G401 (cell line): ENCODE data around the gene MAP3K14. TPM values are rescaled to one million over a fixed set of nuclear protein-coding genes. Genes with fewer than 3 reads are reported as not detected.

Experiments
- DNase-seq: peaks from one replicate; pipeline ENCODE4 v3.0.0-alpha.2; 2015; ENCODE audit warnings: low spot score
- in situ Hi-C: cut with HindIII; loops from 2 replicates; pipeline ENCODE4 v1.10.0; 2016; ENCODE audit warnings: low sequenced_read_pairs, mixed read lengths
- total RNA-seq: library from RNA; depleted of rRNA; stranded (reverse); fragments of >200 nt; shearing (Covaris generic); gene quantifications from 2 replicates; pipeline ENCODE4 v1.2.3, GENCODE V29; 2014

Gene MAP3K14
- total RNA-seq, 1 experiment from 2014 or later = 17.8 TPM

DNA sequence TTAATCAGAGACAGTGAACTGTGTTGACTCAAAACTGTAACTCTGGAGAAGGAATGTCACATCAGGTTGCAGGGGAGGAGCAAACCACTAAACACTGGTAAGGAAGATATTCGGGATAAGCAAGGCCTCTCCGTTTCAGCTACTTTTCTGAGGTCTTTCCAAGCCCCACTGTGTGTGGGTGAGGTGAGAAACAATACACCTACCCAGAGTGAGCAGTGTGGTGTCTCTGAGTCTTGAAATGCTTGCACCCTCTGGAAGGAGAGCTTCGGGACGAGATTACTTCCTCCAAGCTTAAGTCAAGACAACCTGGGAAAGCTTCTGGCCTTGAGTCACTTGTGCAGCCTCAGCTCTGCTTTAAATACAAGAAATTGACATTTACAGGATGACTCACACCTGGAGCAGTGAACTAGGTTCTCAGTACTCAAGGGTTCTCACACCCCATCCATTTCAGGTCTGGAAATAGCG is 2.5 kb upstream of the MAP3K14 start:
- in situ Hi-C loops = no loop called here
- DNase-seq = peak; percentile 29

DNA sequence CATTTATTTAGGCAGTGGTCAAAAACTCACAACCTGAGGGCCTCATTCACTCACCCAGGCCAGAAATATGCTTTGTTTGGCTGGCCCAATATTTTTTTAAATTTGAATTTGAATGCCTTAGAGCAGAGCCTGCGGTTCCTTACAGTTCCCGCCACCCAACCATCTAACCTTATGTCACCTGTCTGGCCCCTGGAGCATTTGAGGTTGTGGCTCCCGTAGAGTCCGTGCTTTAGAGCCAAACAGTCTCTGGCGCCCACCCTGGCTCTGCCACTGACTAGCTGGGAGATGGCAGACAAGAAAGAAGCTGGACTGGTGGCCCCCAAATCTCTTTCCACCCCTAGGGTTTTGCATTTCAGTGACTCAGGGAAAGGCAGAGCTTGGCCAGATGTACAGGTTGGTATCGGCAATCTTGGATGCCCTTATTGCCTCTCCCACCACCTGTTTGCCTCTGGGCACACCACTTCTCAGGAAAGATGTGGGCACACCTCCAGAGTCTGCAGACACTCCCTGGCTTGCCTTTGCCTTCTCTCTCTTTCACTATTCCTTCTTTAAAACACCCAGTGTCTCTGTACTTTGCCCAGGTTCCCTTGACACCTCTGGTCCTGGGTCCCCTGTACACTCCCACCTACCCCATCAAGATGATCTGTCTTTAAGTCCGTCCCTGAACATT is 1.9 kb upstream of the MAP3K14 start:
- in situ Hi-C loops = no loop called here
- DNase-seq = no peak

DNA sequence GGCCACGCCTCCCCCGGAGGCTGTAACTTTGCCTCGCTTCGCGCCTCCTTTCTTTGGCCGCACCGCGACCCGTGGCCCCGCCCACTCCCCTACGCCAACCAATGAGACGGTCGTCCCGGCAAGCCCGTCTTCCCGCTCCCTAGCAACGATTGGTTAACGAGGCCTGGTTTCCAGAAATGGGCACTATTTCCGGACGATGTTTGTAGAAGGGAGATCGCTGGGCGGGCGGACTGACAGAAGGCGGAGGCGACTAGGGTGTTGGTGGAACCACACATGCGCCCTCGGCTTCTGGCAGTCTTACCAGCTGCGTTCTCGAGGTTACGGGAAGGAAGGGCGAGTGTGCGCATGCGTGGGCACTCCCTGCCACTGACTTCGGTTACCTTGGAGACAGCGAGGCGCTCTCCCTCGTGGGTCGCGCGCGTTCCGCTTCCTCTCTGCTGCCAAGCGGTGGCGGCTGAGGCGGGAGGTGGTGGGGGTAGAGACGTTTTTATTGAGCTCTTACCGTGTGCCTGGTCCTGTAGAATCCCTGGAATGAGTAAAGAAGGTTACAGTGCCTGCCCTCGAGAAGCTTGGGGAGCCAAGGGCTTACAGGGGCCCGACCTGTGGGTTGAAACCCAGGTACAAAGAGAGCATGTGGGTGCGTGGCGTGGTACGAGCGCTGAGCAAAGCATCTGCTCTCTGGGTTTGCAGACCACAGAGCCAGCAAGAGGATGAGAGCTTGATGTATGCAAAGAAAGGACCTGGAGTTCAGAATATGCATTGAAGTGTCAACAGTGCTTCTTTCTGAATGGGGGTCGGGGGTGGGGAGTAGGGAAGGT is 500 bp upstream of the MAP3K14 start:
- DNase-seq = peak; percentile 100
- in situ Hi-C loops = no loop called here

- in situ Hi-C loops = no loop called here
- DNase-seq = no peak
These were observed 979 bp downstream of the MAP3K14 start for GRCh38 chr17:45315648-45316433.

- DNase-seq = no peak
- in situ Hi-C loops = loop anchor here (5.0 kb wide), 1 partner anchor 68 kb away; no protein-coding TSS in a partner anchor
These were observed 1.8 kb downstream of the MAP3K14 start for GRCh38 chr17:45314741-45315647.

DNA sequence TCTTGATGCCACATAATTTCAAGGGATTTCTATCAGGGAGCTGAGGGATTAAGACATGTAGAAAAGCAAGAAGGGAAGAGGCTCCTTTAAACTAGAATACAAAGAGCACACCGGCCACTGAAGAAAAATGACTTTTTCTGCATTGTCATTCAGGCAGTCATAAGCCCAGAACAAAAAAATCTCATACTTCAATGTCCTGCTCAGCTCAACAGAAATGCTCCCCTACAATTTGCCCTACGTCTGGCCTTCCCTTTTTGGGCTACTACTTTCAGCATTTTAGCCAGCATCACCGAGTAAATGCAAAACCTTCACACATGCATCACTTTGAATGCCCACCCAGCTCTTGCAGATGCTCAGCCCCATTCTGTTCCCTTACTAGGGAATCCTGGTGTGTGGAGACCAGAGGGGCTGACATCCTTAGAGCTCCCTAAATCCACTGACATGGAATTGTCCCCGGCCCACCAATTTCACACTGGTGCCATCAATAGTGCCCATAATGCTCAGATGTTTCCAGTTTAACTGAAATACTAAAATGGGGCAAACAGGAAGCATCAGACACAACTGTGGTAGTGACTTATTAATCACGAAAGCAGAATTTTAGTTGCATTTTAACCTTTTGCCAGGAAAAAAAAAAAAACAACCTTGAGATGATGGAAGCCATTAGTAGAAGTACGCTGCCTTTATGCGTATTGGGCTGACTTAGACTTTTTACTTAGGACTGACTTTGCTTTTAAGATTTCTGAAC is 2.7 kb downstream of the MAP3K14 start:
- in situ Hi-C loops = loop anchor here (5.0 kb wide), 1 partner anchor 67 kb away; no protein-coding TSS in a partner anchor
- DNase-seq = no peak

- in situ Hi-C loops = loop anchor here (5.0 kb wide), 1 partner anchor 66 kb away; no protein-coding TSS in a partner anchor
- DNase-seq = no peak
These were observed 3.4 kb downstream of the MAP3K14 start for GRCh38 chr17:45313421-45313771.

- no peak for DNase-seq
- in situ Hi-C loops = loop anchor here (5.0 kb wide), 1 partner anchor 65 kb away; no protein-coding TSS in a partner anchor
These were observed 4.1 kb downstream of the MAP3K14 start for GRCh38 chr17:45312477-45313420.

DNA sequence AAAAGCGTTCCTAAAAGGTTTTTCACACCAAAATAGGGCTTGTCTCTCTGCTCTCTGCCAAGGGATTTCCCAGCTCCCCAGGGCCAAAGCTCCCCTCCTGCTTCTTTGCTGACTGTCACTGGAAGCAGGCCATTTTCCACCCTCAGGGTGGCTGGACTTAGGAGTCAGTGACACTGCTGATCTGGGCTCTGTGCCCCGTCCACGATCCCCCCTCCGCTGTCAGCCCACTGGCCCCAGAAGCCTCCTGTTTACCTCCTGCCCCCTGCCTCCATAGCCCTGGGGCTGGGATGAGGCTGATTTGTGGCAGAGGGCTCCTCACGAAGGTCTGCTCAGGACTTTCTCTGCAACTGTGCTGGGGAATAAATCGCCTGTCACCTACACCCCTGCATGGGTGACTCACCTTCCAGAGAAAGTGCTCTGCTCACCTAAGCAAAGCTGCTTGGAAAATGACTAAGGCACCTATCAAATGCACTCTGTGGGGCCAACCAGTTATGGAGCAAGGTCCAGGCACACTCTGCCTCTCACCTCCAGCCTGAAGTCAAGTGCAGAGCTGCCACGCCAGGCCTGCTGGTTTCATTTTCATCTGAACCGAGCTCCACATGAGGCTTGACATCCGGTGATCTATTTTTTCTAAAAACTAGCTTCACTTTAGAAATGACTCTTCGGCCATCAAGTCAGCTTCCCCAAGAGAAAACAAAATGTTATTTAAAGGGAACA is 4.9 kb downstream of the MAP3K14 start:
- in situ Hi-C loops = loop anchor here (5.0 kb wide), 1 partner anchor 65 kb away; no protein-coding TSS in a partner anchor
- DNase-seq = peak; percentile 24

- no peak for DNase-seq
- in situ Hi-C loops = loop anchor here (5.0 kb wide), 1 partner anchor 64 kb away; no protein-coding TSS in a partner anchor
These were observed 5.4 kb downstream of the MAP3K14 start for GRCh38 chr17:45311401-45311759.

- DNase-seq = no peak
- in situ Hi-C loops = loop anchor here (5.0 kb wide), 1 partner anchor 63 kb away; no protein-coding TSS in a partner anchor
These were observed 6.2 kb downstream of the MAP3K14 start for GRCh38 chr17:45310380-45311324.

GRCh38 chr17:45309400-45309799 is 7.4 kb downstream of the MAP3K14 start:
- in situ Hi-C loops = no loop called here
- no peak for DNase-seq

DNA sequence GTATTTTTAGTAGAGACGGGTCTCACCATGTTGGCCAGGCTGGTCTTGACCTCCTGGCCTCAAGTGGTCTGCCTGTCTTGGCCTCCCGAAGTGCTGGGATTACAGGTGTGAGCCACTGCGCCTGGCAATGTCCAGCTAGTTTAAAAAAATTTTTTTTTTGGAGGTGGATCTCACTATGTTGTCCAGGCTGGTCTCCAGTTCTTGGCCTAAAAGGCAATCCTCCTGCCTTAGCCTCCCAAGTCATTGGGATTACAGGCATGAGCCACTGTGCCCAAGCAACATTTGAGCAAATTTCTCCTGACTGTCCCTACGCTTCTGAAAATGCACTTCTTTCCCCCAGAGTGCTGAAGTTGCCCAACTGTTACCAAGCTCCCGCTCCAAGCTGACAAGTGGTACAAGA is 8.0 kb downstream of the MAP3K14 start:
- DNase-seq = no peak
- in situ Hi-C loops = no loop called here

- no peak for DNase-seq
- in situ Hi-C loops = no loop called here
These were observed 8.8 kb downstream of the MAP3K14 start for GRCh38 chr17:45308016-45308365.

- DNase-seq = no peak
- in situ Hi-C loops = no loop called here
These were observed 9.4 kb downstream of the MAP3K14 start for GRCh38 chr17:45307290-45308015.
